Retina (tissue), 1 donor: Measurements from ENCODE around the gene PPP2R5A.
"Not testable (repeated sequence)": the region's sequence is repeated elsewhere in the genome, so short reads cannot be mapped to it uniquely, and the experiment has no call there.

ENCODE experiments used
- DNase-seq: peaks from one replicate; pipeline ENCODE4 v3.0.0-alpha.2; 2016

Gene PPP2R5A

GRCh38 chr1:212364985-212365384 is 79.8 kb downstream of the PPP2R5A start:
- DNase-seq: no peak

GRCh38 chr1:212366901-212367300 is 81.7 kb downstream of the PPP2R5A start:
- DNase-seq: no peak

GRCh38 chr1:212367474-212368072 is 82.4 kb downstream of the PPP2R5A start:
- DNase-seq: no peak

- peak; percentile 15 for DNase-seq
Measured at GRCh38 chr1:212368073-212368484, 82.9 kb downstream of the PPP2R5A start.

GRCh38 chr1:212375986-212376385 is 90.8 kb downstream of the PPP2R5A start:
- DNase-seq: no peak

GRCh38 chr1:212377644-212378043 is 92.4 kb downstream of the PPP2R5A start:
- no peak for DNase-seq

- DNase-seq: no peak
Measured at GRCh38 chr1:212379366-212379765, 94.2 kb downstream of the PPP2R5A start.

- no peak for DNase-seq
Measured at GRCh38 chr1:212381397-212382035, 96.3 kb downstream of the PPP2R5A start.

GRCh38 chr1:212386029-212386428 is 100.8 kb downstream of the PPP2R5A start:
- DNase-seq: no peak

- DNase-seq: no peak
Measured at GRCh38 chr1:212388985-212389716, 103.9 kb downstream of the PPP2R5A start.

- DNase-seq: not testable (repeated sequence)
Measured at GRCh38 chr1:212395678-212396437, 110.6 kb downstream of the PPP2R5A start.

- no peak for DNase-seq
Measured at GRCh38 chr1:212396638-212397037, 111.4 kb downstream of the PPP2R5A start.

- no peak for DNase-seq
Measured at GRCh38 chr1:212397171-212397570, 112.0 kb downstream of the PPP2R5A start.

- no peak for DNase-seq
Measured at GRCh38 chr1:212401042-212401441, 115.8 kb downstream of the PPP2R5A start.

GRCh38 chr1:212401838-212402582 is 116.8 kb downstream of the PPP2R5A start:
- no peak for DNase-seq

GRCh38 chr1:212402666-212403321 is 117.6 kb downstream of the PPP2R5A start:
- no peak for DNase-seq

GRCh38 chr1:212410231-212410820 is 125.1 kb downstream of the PPP2R5A start:
- DNase-seq: no peak
